GM12892 (cell line): ENCODE results near the gene LRRN3.

Source experiments
- POLR2A ChIP-seq: IDR thresholded peaks from 2 replicates; pipeline ENCODE4 v1.6.1; 2011; ENCODE audit warnings: low read depth, low read length, control low read depth
- POLR2AphosphoS5 ChIP-seq: IDR thresholded peaks from 2 replicates; pipeline ENCODE4 v1.6.1; 2011; ENCODE audit warnings: low read depth, low read length, control low read depth
- TAF1 ChIP-seq: IDR thresholded peaks from 2 replicates; pipeline ENCODE4 v1.6.1; 2011; ENCODE audit warnings: low read depth, mild to moderate bottlenecking, control low read depth, low read length, borderline replicate concordance

DNA sequence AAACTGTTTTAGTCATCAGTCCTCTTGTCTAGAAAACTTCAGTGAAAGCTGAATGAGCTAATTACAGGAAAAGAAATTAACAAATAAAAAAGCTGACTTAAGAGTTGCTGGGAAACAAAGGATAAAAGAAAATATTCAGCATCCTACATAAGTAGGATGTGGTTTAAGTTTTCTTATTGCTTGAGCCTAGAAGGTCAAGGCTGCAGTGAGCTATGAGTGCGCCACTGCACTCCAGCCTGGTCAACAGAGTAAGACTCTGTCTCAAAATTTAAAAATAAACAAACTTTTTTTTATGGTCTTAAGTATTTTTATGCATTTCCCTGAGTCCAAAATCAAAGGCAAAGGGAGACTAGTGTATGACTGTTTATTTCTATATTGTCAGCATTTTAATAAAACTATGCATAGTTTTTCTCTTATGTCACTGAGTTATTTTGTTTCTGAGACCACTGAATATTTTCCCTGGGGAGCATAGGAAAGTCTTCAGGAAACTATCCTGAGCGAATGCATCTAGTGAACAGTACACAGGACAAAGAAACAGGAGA, 40.0 kb upstream of the LRRN3 start:
- TF ChIP-seq POLR2AphosphoS5 (no peak), TAF1 (no peak), POLR2A (no peak)
